HG03159 (cell line): ENCODE data around the gene ATP1A1.
A peak's percentile ranks its signal among the peaks of the same experiment; 100 is the strongest.

Experiments
- ATAC-seq: cut with Tn5 transposase; IDR thresholded peaks from one replicate; pipeline ENCODE4 v1.9.1; 2021; ENCODE audit warnings: mild to moderate bottlenecking, moderate library complexity; ENCODE audit not compliant: unreplicated experiment

The ATP1A1 gene

DNA sequence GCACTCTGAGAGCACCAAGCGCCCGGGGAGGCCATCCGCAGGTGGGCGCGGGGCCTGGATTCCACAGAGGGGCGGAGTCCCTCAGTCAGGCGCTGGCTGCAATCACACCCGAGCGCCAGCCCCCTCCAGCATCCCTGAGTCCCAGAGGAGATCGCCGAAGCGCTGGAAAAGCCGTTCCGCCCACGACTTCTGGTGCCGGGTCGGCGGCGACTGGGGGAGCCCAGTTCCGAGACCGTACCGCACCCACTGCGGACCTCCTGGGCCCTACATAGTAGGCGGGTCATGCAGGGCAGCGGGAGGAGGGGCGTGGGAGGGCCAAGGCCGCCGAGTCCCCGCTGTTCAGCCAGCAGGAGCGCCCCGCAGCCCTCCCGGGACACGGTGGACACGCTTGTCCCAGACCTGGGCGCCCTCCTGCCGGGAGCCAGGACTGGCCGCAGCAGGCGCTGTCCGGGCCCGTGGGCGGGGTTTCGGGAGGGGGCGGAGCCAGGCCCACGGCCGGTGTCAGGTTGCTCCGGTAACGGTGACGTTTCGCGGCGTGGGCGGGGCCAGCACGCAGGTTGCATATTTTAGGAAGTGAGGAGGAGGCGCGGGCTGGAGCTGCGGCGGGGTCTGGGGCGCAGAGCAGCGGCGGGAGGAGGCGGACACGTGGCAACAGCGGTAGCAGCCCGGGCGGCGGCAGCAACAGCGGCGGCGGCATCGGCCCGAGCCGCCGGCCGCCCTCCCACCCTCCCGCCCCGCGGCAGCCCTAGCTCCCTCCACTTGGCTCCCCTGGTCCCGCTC is at the start of gene ATP1A1:
Gene ATP1A1, plus strand, starts transcription at position 594 of the 780 bp plus-strand sequence. CDS start 268 bp downstream, outside the sequence.
- peak; percentile 68 for ATAC-seq

- ATAC-seq: no peak
Observed at GRCh38 chr1:116323491-116323890, 49.6 kb upstream of the ATP1A1 start.

DNA sequence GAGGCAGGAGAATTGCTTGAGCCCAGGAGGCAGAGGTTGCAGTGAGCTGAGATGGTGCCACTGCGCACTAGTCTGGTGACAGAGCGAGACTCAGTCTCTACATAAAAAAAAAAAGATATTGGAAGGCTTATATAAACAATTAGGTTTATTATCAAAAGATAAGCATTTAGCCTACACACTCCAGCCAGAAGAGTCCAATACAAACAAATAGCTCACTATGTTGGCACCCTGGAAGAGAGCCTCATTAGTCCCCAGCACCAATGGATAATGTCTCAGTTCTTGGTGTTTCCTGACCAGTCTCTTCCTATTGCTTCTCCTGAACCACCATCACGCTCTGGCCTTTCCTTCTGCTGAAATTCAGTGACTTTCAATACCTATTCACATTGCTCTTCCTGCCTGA is 48.6 kb upstream of the ATP1A1 start:
- no peak for ATAC-seq

- no peak for ATAC-seq
Observed at GRCh38 chr1:116325104-116325503, 47.9 kb upstream of the ATP1A1 start.

DNA sequence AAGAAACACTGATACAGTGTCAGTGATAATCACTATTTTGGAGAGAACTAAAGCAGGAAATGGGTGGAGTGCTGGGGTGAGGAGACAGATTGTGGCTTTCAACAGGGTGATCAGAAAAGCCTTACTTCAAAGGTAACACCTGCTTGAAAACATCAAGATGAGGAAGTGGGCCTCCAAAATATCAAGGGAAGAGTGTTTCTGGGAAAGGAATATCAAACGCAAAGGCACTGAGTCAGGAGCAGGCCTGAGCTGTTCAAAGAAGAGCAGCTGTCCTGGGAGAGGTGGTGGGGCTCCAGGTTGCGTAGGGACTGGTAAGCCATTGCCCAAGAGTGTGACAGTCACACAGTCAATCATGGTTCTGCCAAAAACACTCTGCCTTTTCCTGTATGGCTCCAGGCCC is 47.1 kb upstream of the ATP1A1 start:
- no peak for ATAC-seq

- ATAC-seq: no peak
Observed at GRCh38 chr1:116326486-116326885, 46.6 kb upstream of the ATP1A1 start.

- no peak for ATAC-seq
Observed at GRCh38 chr1:116328671-116329070, 44.4 kb upstream of the ATP1A1 start.

DNA sequence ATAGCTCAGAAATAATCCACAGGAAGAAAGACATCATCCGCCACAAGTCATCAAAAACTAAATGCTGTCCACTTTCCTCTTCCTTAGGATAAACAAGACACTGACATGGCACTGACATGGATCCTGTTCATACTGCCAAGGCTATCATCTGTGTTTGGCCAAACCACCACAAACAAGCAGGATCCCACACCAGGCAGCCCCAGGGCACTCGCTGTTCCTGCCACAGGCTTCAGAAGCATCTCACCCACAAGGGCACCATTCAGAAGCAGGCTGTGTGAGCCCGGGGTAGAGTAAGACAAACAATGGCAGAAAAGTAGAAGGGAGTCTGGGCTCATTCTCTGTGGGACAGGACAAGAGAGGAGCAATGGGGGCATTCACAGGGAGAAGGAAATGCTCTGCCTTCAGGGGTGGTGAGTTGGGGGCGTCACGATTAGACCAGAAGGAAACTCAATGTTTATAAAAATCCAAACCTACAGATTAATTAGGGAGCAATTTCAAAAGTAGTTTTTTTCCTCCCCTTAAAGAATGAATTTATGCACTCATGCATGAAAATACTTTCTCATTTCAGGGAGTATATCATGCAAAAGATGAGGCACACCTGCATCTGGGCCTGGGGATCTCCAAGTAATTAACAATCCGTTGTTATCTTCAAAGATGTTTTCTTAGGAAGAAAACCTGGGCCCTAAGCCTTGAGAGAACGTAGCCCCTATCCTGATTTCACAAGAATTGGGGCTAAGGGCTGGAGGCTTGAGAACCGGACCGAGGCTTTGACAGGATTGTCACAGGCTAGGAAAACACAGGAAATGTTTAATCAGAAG is 43.3 kb upstream of the ATP1A1 start:
- no peak for ATAC-seq

GRCh38 chr1:116330342-116330652 is 42.7 kb upstream of the ATP1A1 start:
- ATAC-seq: no peak

DNA sequence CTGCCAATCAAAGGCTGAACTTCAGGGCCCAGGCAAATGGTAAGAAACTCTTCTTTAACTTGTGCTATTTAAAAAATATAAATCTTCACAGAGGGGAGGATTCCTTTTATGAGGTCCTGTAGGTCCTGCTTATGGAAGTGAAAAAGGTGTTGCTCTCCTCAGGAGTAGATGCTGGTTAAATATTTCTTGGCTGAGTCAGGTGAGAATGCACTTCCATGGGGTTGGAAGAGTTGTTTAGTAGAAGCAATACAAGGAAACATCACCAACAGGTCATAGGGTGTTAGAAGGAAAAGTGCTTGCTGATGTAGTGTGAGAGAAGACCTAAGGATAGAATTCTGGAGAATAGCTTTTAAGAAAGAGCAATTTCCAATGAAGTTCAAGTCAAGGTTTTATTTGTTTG is 42.2 kb upstream of the ATP1A1 start:
- no peak for ATAC-seq

- ATAC-seq: no peak
Observed at GRCh38 chr1:116331523-116331922, 41.5 kb upstream of the ATP1A1 start.

DNA sequence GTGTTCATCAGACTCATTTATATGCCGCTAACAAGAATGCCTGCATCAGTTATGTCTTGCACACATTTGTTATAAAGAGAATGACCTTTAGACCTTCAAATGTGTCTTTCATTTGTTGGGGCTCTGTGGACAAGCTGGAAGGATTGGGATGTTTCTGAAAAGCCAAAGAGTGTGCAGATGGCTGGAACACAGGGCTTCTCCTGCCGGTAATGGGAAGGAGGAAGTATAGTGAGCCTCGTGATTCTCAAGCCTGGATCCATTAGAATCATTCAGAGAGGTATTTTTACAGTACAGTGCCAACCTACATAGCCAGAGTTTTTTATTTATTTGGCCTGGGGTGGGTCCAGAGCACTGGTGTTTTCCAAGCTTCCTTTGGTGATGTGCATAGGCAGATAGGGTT is 40.6 kb upstream of the ATP1A1 start:
- no peak for ATAC-seq

GRCh38 chr1:116333171-116334014 is 39.7 kb upstream of the ATP1A1 start:
- no peak for ATAC-seq

- no peak for ATAC-seq
Observed at GRCh38 chr1:116334015-116334547, 39.0 kb upstream of the ATP1A1 start.

- no peak for ATAC-seq
Observed at GRCh38 chr1:116334868-116335635, 38.0 kb upstream of the ATP1A1 start.

GRCh38 chr1:116335850-116336624 is 37.0 kb upstream of the ATP1A1 start:
- no peak for ATAC-seq

DNA sequence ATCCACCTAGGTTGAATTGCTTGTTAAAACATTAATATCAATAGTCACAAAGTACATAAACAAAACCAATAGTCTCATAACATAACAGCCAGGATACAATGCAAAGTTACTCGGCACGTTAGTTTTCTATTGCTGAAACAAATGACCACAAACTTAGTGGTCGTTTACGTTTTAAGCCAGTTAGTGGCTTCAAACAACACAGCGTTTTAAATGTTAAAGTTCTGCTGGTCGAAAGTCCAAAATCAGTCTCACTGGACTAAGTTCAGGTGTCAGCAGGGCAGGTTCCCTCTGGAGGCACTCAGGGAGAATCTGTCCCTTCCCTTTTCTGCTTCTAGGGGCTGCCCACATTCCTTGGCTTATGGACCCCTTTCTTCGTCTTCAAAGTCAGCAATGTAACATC is 35.6 kb upstream of the ATP1A1 start:
- ATAC-seq: no peak

DNA sequence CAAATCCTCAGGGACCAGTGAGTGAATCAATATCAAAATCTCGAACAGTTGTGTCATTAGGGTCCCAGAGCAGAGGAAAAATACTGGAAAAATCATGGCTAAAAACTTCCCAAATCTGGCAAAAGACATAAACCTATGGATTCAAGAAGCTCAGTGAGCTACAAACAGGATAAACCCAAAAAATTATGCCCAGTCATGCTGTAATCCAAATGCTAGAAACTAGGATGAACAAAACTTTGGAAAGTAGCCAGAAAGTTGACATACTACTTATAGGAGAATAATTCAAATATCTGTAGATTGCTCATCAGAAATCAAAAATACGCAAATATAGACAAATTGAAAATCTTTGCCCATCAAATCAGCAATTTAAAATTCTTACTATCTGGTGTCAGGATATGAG is 34.6 kb upstream of the ATP1A1 start:
- ATAC-seq: no peak

- no peak for ATAC-seq
Observed at GRCh38 chr1:116340506-116341231, 32.4 kb upstream of the ATP1A1 start.
